ENCODE results near the gene NANP. TPM values are rescaled to one million over a fixed set of nuclear protein-coding genes. Genes with fewer than 3 reads are reported as not detected.
"Not testable (repeated sequence)": the region's sequence is repeated elsewhere in the genome, so short reads cannot be mapped to it uniquely, and the experiment has no call there.

NANP gene
- total RNA-seq, 1 experiment from 2014 or later = 7.3 TPM

DNA sequence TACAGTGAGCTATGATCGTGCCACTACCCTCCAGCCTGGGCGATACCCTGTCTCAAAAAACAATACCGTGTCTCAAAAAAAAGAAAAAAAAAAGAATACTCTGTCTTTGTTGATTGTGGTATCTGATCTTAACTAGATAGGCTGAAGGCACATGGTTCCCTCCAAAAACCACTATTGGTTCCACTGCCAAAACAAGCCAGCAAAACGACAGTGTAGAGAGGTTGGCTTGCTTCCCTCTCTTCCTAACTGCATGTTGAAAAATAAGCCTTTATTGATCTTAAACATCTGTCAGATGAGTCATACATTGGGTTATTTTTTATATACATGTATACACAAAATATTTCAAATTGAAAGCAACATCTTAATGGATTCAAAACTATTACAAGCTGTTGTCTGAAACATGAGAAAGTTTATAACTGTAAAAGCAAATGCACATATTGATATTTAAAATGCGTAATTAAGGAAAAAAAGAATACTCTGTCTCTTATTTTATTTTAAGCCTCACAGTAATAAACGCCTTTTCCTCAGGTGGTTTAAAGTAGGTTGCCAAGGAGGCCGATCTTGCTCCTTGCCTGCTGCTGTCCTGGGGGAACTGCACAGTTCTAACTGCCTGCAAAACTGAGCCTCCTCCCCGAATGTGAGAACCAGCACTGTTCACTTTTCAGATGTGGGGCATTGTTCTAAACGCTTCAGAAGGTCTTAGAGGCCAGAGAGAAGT lies 31.5 kb downstream of the NANP start:
- TF ChIP-seq, protein P1, sequence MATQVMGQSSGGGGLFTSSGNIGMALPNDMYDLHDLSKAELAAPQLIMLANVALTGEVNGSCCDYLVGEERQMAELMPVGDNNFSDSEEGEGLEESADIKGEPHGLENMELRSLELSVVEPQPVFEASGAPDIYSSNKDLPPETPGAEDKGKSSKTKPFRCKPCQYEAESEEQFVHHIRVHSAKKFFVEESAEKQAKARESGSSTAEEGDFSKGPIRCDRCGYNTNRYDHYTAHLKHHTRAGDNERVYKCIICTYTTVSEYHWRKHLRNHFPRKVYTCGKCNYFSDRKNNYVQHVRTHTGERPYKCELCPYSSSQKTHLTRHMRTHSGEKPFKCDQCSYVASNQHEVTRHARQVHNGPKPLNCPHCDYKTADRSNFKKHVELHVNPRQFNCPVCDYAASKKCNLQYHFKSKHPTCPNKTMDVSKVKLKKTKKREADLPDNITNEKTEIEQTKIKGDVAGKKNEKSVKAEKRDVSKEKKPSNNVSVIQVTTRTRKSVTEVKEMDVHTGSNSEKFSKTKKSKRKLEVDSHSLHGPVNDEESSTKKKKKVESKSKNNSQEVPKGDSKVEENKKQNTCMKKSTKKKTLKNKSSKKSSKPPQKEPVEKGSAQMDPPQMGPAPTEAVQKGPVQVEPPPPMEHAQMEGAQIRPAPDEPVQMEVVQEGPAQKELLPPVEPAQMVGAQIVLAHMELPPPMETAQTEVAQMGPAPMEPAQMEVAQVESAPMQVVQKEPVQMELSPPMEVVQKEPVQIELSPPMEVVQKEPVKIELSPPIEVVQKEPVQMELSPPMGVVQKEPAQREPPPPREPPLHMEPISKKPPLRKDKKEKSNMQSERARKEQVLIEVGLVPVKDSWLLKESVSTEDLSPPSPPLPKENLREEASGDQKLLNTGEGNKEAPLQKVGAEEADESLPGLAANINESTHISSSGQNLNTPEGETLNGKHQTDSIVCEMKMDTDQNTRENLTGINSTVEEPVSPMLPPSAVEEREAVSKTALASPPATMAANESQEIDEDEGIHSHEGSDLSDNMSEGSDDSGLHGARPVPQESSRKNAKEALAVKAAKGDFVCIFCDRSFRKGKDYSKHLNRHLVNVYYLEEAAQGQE (IDR thresholded peaks at IDR 0.05; ENCODE audit: insufficient read depth in 1 of 2, low read depth in 2 of 2, low read length in 1 of 2) = no peak
- no peak for TF ChIP-seq TCF7L2 (IDR thresholded peaks at IDR 0.05; ENCODE audit: low read depth, low read length)
- TF ChIP-seq, protein P2, sequence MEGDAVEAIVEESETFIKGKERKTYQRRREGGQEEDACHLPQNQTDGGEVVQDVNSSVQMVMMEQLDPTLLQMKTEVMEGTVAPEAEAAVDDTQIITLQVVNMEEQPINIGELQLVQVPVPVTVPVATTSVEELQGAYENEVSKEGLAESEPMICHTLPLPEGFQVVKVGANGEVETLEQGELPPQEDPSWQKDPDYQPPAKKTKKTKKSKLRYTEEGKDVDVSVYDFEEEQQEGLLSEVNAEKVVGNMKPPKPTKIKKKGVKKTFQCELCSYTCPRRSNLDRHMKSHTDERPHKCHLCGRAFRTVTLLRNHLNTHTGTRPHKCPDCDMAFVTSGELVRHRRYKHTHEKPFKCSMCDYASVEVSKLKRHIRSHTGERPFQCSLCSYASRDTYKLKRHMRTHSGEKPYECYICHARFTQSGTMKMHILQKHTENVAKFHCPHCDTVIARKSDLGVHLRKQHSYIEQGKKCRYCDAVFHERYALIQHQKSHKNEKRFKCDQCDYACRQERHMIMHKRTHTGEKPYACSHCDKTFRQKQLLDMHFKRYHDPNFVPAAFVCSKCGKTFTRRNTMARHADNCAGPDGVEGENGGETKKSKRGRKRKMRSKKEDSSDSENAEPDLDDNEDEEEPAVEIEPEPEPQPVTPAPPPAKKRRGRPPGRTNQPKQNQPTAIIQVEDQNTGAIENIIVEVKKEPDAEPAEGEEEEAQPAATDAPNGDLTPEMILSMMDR (IDR thresholded peaks at IDR 0.05) = no peak
- no peak for TF ChIP-seq SIN3A (IDR thresholded peaks at IDR 0.05; ENCODE audit: borderline replicate concordance, insufficient read depth, low read depth, low read length)
- no peak for TF ChIP-seq POLR2AphosphoS5 (IDR thresholded peaks at IDR 0.05; ENCODE audit: low read depth, low read length)
- BruUV-seq (replicated peaks) = no TSS peak
- intact Hi-C loops (cut with micrococcal nuclease; ENCODE audit: unreplicated experiment) (no loop called here), in situ Hi-C loops (cut with HindIII; ENCODE audit: low pct_unique_long_range_greater_than_20kb, low sequenced_read_pairs) (no loop called here)
- no peak overlapping the region for H3K4me3 ChIP-seq (ENCODE audit: low read depth in 2 of 2, low read length in 2 of 2)
- ChIA-PET CTCF (no interaction called here), POLR2A (no interaction called here)
- ATAC-seq (no peak), DNase-seq (ENCODE audit: low read depth, low spot score) (no peak)
- no peaks in the 10 kb centered on the region for H3K9me3 ChIP-seq (ENCODE audit: control insufficient read depth, insufficient read depth, low read depth, low read length)
- H3K27me3 ChIP-seq (ENCODE audit: control insufficient read depth, insufficient read depth, low read length) = no peaks in the 10 kb centered on the region
- no peaks in the 10 kb centered on the region for H3K36me3 ChIP-seq (ENCODE audit: control insufficient read depth, insufficient read depth, low read length)
- H3K27ac ChIP-seq (ENCODE audit: low read length) = no peak overlapping the region
- H3K4me1 ChIP-seq (ENCODE audit: control insufficient read depth, insufficient read depth, low read length) = no peaks in the 10 kb centered on the region

DNA sequence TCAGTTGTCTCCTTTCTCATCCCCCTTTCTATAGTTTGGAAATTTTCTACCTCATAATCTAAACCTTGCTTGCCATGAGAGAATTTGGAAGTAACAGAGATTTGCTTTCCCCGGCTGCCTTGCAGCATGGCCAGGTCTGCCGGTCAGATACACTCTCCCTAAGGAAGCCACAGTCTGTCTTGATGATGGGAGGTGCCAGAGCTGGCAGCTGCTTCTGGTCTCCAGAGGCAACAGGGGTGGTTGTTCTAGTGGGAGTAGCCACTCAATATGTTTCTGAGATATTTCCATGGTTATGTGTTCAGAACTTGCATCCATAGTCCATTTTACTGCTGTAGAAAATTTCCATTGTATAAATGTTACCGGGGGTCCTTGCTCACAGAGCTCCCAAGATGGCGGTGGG lies 33.0 kb downstream of the NANP start:
- H3K36me3 ChIP-seq (ENCODE audit: control insufficient read depth, insufficient read depth, low read length); intact Hi-C loops (cut with micrococcal nuclease; ENCODE audit: unreplicated experiment); ATAC-seq; H3K9me3 ChIP-seq (ENCODE audit: control insufficient read depth, insufficient read depth, low read depth, low read length); BruUV-seq (replicated peaks); in situ Hi-C loops (cut with HindIII; ENCODE audit: low pct_unique_long_range_greater_than_20kb, low sequenced_read_pairs); H3K4me1 ChIP-seq (ENCODE audit: control insufficient read depth, insufficient read depth, low read length); H3K27me3 ChIP-seq (ENCODE audit: control insufficient read depth, insufficient read depth, low read length); DNase-seq (ENCODE audit: low read depth, low spot score); H3K4me3 ChIP-seq (ENCODE audit: low read depth in 2 of 2, low read length in 2 of 2); H3K27ac ChIP-seq (ENCODE audit: low read length); CTCF ChIA-PET: not testable (repeated sequence)
- POLR2A ChIA-PET = interaction anchor here (0.9 kb wide), 1 partner anchor 29 kb away, joined by 3 read pairs; no protein-coding TSS in a partner anchor

DNA sequence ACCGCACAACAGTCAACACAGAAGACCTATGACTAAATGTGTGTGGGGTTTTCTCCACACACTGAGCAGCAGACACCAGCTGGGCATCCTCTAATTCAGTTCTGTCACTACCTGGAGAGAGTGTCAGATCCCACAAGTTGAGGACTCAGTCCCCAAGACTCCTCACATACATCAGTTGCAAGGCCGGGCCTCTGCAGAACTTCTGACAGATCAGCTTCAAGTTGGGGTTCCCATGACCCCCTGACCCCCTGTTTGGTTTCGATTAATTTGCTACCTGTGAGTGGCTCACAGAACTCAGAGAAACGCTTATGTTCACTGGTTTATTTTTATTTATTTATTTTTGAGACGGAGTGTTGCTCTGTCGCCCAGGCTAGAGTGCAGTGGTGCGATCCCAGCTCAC lies 35.3 kb downstream of the NANP start:
- TF ChIP-seq POLR2AphosphoS5 (IDR thresholded peaks at IDR 0.05; ENCODE audit: low read depth, low read length) (no peak), TCF7L2 (IDR thresholded peaks at IDR 0.05; ENCODE audit: low read depth, low read length) (no peak), SIN3A (IDR thresholded peaks at IDR 0.05; ENCODE audit: borderline replicate concordance, insufficient read depth, low read depth, low read length) (no peak)
- TF ChIP-seq, protein P1 (IDR thresholded peaks at IDR 0.05; ENCODE audit: insufficient read depth in 1 of 2, low read depth in 2 of 2, low read length in 1 of 2) = no peak
- TF ChIP-seq, protein P2 (IDR thresholded peaks at IDR 0.05) = no peak
- in situ Hi-C loops (cut with HindIII; ENCODE audit: low pct_unique_long_range_greater_than_20kb, low sequenced_read_pairs) (no loop called here), intact Hi-C loops (cut with micrococcal nuclease; ENCODE audit: unreplicated experiment) (no loop called here)
- Histone ChIP-seq H3K9me3 (ENCODE audit: control insufficient read depth, insufficient read depth, low read depth, low read length) (no peaks in the 10 kb centered on the region), H3K27me3 (ENCODE audit: control insufficient read depth, insufficient read depth, low read length) (no peaks in the 10 kb centered on the region), H3K27ac (ENCODE audit: low read length) (no peak overlapping the region), H3K4me3 (ENCODE audit: low read depth in 2 of 2, low read length in 2 of 2) (no peak overlapping the region), H3K36me3 (ENCODE audit: control insufficient read depth, insufficient read depth, low read length) (no peaks in the 10 kb centered on the region), H3K4me1 (ENCODE audit: control insufficient read depth, insufficient read depth, low read length) (peaks cover 4% of the 10 kb centered on the region)
- ChIA-PET CTCF (no interaction called here), POLR2A (no interaction called here)
- no TSS peak for BruUV-seq (replicated peaks)
- no peak for ATAC-seq
- no peak for DNase-seq (ENCODE audit: low read depth, low spot score)

Data from Panc1 (cell line).